ENCODE results near the gene EPAS1.
A peak's percentile ranks its signal among the peaks of the same experiment; 100 is the strongest.

Gene EPAS1

DNA sequence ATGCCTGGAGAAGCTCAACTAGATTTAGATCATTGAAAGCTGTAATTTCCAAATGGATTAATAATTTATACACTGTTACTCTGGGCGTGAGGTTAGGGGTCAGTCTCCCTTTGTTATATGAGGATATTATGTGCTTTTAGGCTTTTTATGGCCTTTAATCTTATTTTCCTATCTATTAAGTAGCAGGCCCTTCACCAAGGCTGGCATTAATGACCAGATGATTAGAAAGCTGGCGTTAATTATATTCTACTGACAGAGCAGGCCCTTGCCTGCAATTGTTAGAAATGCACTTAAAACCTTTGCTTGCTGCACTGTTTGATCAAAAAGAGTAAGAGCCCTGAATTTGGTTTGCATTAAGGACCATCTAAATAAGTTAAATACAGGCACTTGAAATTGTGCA is 75.3 kb downstream of the EPAS1 start:
- Histone ChIP-seq H3K4me1 (peaks cover 19% of the 10 kb centered on the region), H3K9me3 (no peaks in the 10 kb centered on the region; the same call in 1 of the 2 replicates), H3K27me3 (no peaks in the 10 kb centered on the region), H3K36me3 (no peaks in the 10 kb centered on the region), H3K4me3 (ENCODE audit: low read depth, low read length) (no peak overlapping the region)
- TF ChIP-seq CTCF (IDR thresholded peaks at IDR 0.05; ENCODE audit: low read depth, low read length), result no peak
- DNase-seq, result no peak

DNA sequence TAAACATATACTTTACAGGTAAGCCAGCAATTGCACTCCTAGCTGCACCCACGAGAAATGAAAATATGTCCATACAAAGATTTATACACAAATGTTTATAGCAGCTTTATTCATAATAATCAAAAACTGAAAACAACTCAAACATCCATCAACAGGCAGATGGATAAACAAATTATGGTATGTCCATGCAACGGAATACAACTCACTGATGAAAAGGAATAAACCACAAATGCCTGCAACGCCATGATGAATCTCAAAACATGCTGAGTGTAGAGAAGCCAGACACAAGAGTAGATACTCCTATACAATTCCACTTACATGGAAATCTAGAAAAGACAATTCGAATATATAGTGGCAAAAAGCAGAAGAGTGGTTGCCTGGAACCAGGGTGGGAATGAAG is 76.0 kb downstream of the EPAS1 start:
- Histone ChIP-seq H3K36me3 (no peaks in the 10 kb centered on the region), H3K4me1 (peaks cover 19% of the 10 kb centered on the region), H3K9me3 (no peaks in the 10 kb centered on the region; the same call in 1 of the 2 replicates), H3K4me3 (ENCODE audit: low read depth, low read length) (no peak overlapping the region), H3K27me3 (no peaks in the 10 kb centered on the region)
- no peak for TF ChIP-seq CTCF (IDR thresholded peaks at IDR 0.05; ENCODE audit: low read depth, low read length)
- DNase-seq, result no peak

- DNase-seq, result no peak
- Histone ChIP-seq H3K4me1 (peaks cover 22% of the 10 kb centered on the region), H3K9me3 (no peaks in the 10 kb centered on the region; the same call in 1 of the 2 replicates), H3K4me3 (ENCODE audit: low read depth, low read length) (no peak overlapping the region), H3K27me3 (no peaks in the 10 kb centered on the region), H3K36me3 (no peaks in the 10 kb centered on the region)
- TF ChIP-seq CTCF (IDR thresholded peaks at IDR 0.05; ENCODE audit: low read depth, low read length), result no peak
Observed at GRCh38 chr2:46375566-46376125, 78.4 kb downstream of the EPAS1 start.

- H3K9me3 ChIP-seq, result no peaks in the 10 kb centered on the region; the same call in 1 of the 2 replicates
- no peaks in the 10 kb centered on the region for H3K36me3 ChIP-seq
- peaks cover 21% of the 10 kb centered on the region for H3K4me1 ChIP-seq
- no peak for TF ChIP-seq CTCF (IDR thresholded peaks at IDR 0.05; ENCODE audit: low read depth, low read length)
- H3K27me3 ChIP-seq, result no peaks in the 10 kb centered on the region
- H3K4me3 ChIP-seq (ENCODE audit: low read depth, low read length), result no peak overlapping the region
- DNase-seq, result no peak
Observed at GRCh38 chr2:46376586-46376985, 79.4 kb downstream of the EPAS1 start.

GRCh38 chr2:46377101-46377581 is 79.9 kb downstream of the EPAS1 start:
- Histone ChIP-seq H3K27me3 (no peaks in the 10 kb centered on the region), H3K4me1 (peaks cover 20% of the 10 kb centered on the region), H3K4me3 (ENCODE audit: low read depth, low read length) (no peak overlapping the region), H3K9me3 (no peaks in the 10 kb centered on the region; the same call in 1 of the 2 replicates), H3K36me3 (no peaks in the 10 kb centered on the region)
- peak; percentile 41 for DNase-seq
- no peak for TF ChIP-seq CTCF (IDR thresholded peaks at IDR 0.05; ENCODE audit: low read depth, low read length)

GRCh38 chr2:46377666-46378560 is 80.7 kb downstream of the EPAS1 start:
- H3K36me3 ChIP-seq, result no peaks in the 10 kb centered on the region
- no peak for TF ChIP-seq CTCF (IDR thresholded peaks at IDR 0.05; ENCODE audit: low read depth, low read length)

More at GRCh38 chr2:46377666-46378560, 80.7 kb downstream of the EPAS1 start:
- DNase-seq, result no peak
- Histone ChIP-seq H3K4me1 (peaks cover 16% of the 10 kb centered on the region), H3K4me3 (ENCODE audit: low read depth, low read length) (no peak overlapping the region), H3K27me3 (no peaks in the 10 kb centered on the region), H3K9me3 (no peaks in the 10 kb centered on the region; the same call in 1 of the 2 replicates)
